ENCODE data around the gene PHETA1. TPM values are rescaled to one million over a fixed set of nuclear protein-coding genes. Genes with fewer than 3 reads are reported as not detected.

PHETA1 gene
- total RNA-seq, 1 experiment from 2014 or later: 10.6 TPM

DNA sequence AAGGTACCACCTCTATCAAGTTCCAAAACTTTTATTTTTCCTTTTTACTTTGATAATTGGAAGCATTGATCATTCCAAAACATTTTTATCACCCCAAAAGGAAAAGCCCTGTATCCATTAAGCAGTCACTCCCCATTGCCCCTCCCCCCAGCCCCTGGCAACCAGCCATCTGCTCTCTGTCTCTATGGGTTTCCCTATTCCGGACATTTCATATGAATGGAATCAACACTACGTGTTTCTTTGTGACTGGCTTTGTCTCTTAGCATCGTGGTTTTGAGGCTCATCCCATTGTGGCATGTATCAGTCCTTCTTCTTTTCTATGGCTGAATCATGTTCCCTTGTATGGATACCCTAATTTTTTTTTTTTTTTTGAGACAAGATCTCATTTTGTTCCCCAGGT, 18.0 kb upstream of the PHETA1 start (continued):
- TF ChIP-seq, protein P1, sequence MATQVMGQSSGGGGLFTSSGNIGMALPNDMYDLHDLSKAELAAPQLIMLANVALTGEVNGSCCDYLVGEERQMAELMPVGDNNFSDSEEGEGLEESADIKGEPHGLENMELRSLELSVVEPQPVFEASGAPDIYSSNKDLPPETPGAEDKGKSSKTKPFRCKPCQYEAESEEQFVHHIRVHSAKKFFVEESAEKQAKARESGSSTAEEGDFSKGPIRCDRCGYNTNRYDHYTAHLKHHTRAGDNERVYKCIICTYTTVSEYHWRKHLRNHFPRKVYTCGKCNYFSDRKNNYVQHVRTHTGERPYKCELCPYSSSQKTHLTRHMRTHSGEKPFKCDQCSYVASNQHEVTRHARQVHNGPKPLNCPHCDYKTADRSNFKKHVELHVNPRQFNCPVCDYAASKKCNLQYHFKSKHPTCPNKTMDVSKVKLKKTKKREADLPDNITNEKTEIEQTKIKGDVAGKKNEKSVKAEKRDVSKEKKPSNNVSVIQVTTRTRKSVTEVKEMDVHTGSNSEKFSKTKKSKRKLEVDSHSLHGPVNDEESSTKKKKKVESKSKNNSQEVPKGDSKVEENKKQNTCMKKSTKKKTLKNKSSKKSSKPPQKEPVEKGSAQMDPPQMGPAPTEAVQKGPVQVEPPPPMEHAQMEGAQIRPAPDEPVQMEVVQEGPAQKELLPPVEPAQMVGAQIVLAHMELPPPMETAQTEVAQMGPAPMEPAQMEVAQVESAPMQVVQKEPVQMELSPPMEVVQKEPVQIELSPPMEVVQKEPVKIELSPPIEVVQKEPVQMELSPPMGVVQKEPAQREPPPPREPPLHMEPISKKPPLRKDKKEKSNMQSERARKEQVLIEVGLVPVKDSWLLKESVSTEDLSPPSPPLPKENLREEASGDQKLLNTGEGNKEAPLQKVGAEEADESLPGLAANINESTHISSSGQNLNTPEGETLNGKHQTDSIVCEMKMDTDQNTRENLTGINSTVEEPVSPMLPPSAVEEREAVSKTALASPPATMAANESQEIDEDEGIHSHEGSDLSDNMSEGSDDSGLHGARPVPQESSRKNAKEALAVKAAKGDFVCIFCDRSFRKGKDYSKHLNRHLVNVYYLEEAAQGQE (IDR thresholded peaks at IDR 0.05; ENCODE audit: low read depth): no peak

DNA sequence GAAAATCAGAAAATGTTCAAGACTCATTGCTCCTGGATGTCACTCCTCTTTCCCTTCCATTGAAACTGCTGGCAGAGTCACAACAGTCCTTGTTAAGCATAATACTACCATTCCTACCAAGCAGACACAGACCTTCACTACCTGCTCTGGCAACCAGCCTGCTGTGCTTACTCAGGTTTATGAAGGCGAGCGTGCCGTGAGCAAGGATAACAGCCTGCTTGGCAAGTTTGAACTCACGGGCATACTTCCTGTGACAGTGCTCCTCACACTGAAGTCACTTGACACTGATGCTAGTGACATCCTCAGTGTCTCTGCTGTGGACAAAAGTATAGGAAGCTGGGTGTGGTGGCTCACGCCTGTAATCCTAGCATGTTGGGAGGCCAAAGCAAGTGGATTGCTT, 15.7 kb upstream of the PHETA1 start:
- peaks cover 0 to 6% of the 10 kb centered on the region in 2 experiments; a peak in 2 of 4 replicates for H3K4me1 ChIP-seq (ENCODE audit: control insufficient read depth in 1 of 2, insufficient read depth in 2 of 2, low read length in 2 of 2)
- no peak overlapping the region for H3K27ac ChIP-seq (ENCODE audit: low read depth, low read length)
- H3K4me2 ChIP-seq (ENCODE audit: low read length): no peak overlapping the region
- no peak overlapping the region for H2AFZ ChIP-seq (ENCODE audit: low read depth, low read length, poor library complexity, severe bottlenecking)
- ChIA-PET CTCF (interaction anchor here (2.6 kb wide), 1 partner anchor 12 kb away, joined by 8 read pairs; no protein-coding TSS in a partner anchor), POLR2A (no interaction called here), RAD21 (ENCODE audit: low non-redundant PET in 1 of 2, low total read pairs in 2 of 2, uncharacterized antibody in 2 of 2, unreplicated experiment in 2 of 2) (no interaction called here)
- no peaks in the 10 kb centered on the region for H4K20me1 ChIP-seq (ENCODE audit: insufficient read depth)
- DNase-seq (ENCODE audit: low read depth, low spot score): no peak
- no peaks in the 10 kb centered on the region for H3K9me3 ChIP-seq (ENCODE audit: control insufficient read depth in 1 of 2, insufficient read depth in 1 of 2, low read depth in 1 of 2, low read length in 2 of 2)
- ATAC-seq: no peak
- H3K9ac ChIP-seq (ENCODE audit: low read length): no peak overlapping the region
- no TSS peak for BruUV-seq (replicated peaks)
- H3K4me3 ChIP-seq (replicated peaks in 1 of 2; ENCODE audit: low read depth in 1 of 2, low read length in 2 of 2): no peak overlapping the region
- H3K36me3 ChIP-seq (ENCODE audit: control insufficient read depth in 1 of 2, insufficient read depth in 2 of 2, low read length in 2 of 2): no peaks in the 10 kb centered on the region
- H3K27me3 ChIP-seq (ENCODE audit: insufficient read depth, low read length): no peaks in the 10 kb centered on the region
- intact Hi-C loops (cut with micrococcal nuclease): no loop called here
- H3K9me2 ChIP-seq (ENCODE audit: insufficient read depth): no peaks in the 10 kb centered on the region
- no peaks in the 10 kb centered on the region for H3K79me2 ChIP-seq (ENCODE audit: insufficient read depth, low read length)
- no peak for TF ChIP-seq ELF1 (IDR thresholded peaks at IDR 0.05; ENCODE audit: borderline replicate concordance, low read depth)
- no peak for TF ChIP-seq SIN3A (IDR thresholded peaks at IDR 0.05; ENCODE audit: low read depth)
- no peak for TF ChIP-seq CEBPB (IDR thresholded peaks at IDR 0.05; ENCODE audit: low read depth)
- TF ChIP-seq, protein P1 (IDR thresholded peaks at IDR 0.05; ENCODE audit: low read depth): no peak
- TF ChIP-seq SRF (IDR thresholded peaks at IDR 0.05; ENCODE audit: low read depth): no peak
- TF ChIP-seq, protein P2, sequence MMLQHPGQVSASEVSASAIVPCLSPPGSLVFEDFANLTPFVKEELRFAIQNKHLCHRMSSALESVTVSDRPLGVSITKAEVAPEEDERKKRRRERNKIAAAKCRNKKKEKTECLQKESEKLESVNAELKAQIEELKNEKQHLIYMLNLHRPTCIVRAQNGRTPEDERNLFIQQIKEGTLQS (IDR thresholded peaks at IDR 0.05): no peak
- no peak for TF ChIP-seq ZNF274 (IDR thresholded peaks at IDR 0.05; ENCODE audit: low read depth, low read length)
- no peak for TF ChIP-seq EGR1 (IDR thresholded peaks at IDR 0.05; ENCODE audit: low read depth)
- TF ChIP-seq POLR2A (IDR thresholded peaks at IDR 0.05; ENCODE audit: borderline replicate concordance, extremely low read depth, insufficient read depth, insufficient read length): no peak
- no peak for TF ChIP-seq FOSL1 (IDR thresholded peaks at IDR 0.05; ENCODE audit: low read depth)
- TF ChIP-seq, protein P3, sequence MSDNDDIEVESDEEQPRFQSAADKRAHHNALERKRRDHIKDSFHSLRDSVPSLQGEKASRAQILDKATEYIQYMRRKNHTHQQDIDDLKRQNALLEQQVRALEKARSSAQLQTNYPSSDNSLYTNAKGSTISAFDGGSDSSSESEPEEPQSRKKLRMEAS (IDR thresholded peaks at IDR 0.05): no peak
- TF ChIP-seq TCF7L2 (IDR thresholded peaks at IDR 0.05; ENCODE audit: borderline replicate concordance, extremely low read depth, insufficient read depth, insufficient read length): no peak
- TF ChIP-seq, protein P4, sequence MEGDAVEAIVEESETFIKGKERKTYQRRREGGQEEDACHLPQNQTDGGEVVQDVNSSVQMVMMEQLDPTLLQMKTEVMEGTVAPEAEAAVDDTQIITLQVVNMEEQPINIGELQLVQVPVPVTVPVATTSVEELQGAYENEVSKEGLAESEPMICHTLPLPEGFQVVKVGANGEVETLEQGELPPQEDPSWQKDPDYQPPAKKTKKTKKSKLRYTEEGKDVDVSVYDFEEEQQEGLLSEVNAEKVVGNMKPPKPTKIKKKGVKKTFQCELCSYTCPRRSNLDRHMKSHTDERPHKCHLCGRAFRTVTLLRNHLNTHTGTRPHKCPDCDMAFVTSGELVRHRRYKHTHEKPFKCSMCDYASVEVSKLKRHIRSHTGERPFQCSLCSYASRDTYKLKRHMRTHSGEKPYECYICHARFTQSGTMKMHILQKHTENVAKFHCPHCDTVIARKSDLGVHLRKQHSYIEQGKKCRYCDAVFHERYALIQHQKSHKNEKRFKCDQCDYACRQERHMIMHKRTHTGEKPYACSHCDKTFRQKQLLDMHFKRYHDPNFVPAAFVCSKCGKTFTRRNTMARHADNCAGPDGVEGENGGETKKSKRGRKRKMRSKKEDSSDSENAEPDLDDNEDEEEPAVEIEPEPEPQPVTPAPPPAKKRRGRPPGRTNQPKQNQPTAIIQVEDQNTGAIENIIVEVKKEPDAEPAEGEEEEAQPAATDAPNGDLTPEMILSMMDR (IDR thresholded peaks at IDR 0.05 in 2 of 3, conservative IDR thresholded peaks at IDR 0.05 in 1 of 3; ENCODE audit: borderline replicate concordance in 1 of 3, insufficient read depth in 1 of 3, low read depth in 2 of 3, low read length in 2 of 3): no peak
- no peak for TF ChIP-seq RAD21 (IDR thresholded peaks at IDR 0.05; ENCODE audit: low read depth)
- no peak for TF ChIP-seq EZH2 (IDR thresholded peaks at IDR 0.05)
- no peak for TF ChIP-seq ZFX (IDR thresholded peaks at IDR 0.05)

Data from HCT116 (cell line).